T-helper 17 cell (primary cell): ENCODE measurements around the gene OR2S2. TPM values are rescaled to one million over a fixed set of nuclear protein-coding genes. Genes with fewer than 3 reads are reported as not detected.
A peak's percentile ranks its signal among the peaks of the same experiment; 100 is the strongest.

Source experiments
- ATAC-seq: fragments of 150-1000 bp; cut with Tn5 transposase; 2 replicates; pipeline ENCODE4 v1.10.0; 2021; ENCODE audit warnings: mild to moderate bottlenecking, moderate library complexity
- DNase-seq, 3 donors: peaks; one replicate each; pipeline versions ENCODE4 v3.0.0 to v3.0.0-alpha.2; 2020 to 2021
- H3K9me3 ChIP-seq: one replicate; pipeline ENCODE4 v1.7.0; 2013; ENCODE audit warnings: low read length, mild to moderate bottlenecking; ENCODE audit not compliant: control insufficient read depth, poor library complexity, severe bottlenecking
- H3K27ac Mint-ChIP-seq: one replicate; pipeline ENCODE4 v1.8.0; 2022; ENCODE audit warnings: mild to moderate bottlenecking, moderate library complexity, mixed read lengths
- H3K27me3 Mint-ChIP-seq: one replicate; pipeline ENCODE4 v1.8.0; 2022; ENCODE audit warnings: mixed read lengths
- H3K36me3 Mint-ChIP-seq: one replicate; pipeline ENCODE4 v1.8.0; 2022; ENCODE audit warnings: low read depth, mixed read lengths
- H3K4me1 Mint-ChIP-seq: one replicate; pipeline ENCODE4 v1.8.0; 2022; ENCODE audit warnings: mild to moderate bottlenecking, mixed read lengths
- H3K4me3 Mint-ChIP-seq: one replicate; pipeline ENCODE4 v1.8.0; 2022; ENCODE audit warnings: mild to moderate bottlenecking, moderate library complexity, mixed read lengths
- total RNA-seq, 4 donors: library from RNA in 2 of 4; stranded (reverse) in 2 of 4; gene quantifications; one replicate each; pipeline ENCODE4 v1.2.3 and lab custom pipeline; 2022 to 2026

OR2S2 gene
- total RNA-seq, 2 donors from 2014 or later = not detected

- Mint-ChIP-seq H3K4me3 (no peak overlapping the region), H3K36me3 (no peaks in the 10 kb centered on the region), H3K27ac (peak overlapping the region; percentile 96), H3K27me3 (no peaks in the 10 kb centered on the region), H3K4me1 (peaks cover 52% of the 10 kb centered on the region)
- DNase-seq (no peak), ATAC-seq (peak; percentile 20)
- no peaks in the 10 kb centered on the region for H3K9me3 ChIP-seq
These were observed 50.0 kb downstream of the OR2S2 start for GRCh38 chr9:35907711-35908503.

Other genes starting within 250 kb of the OR2S2 start
- gene TLN1, start 226.0 kb downstream of the OR2S2 start, total RNA-seq = 100 to 1,000 TPM; 259 to 617 TPM
- gene CREB3, start 225.5 kb downstream of the OR2S2 start, total RNA-seq = 10 to 100 TPM; 16.0 to 16.5 TPM
- gene GBA2, start 208.9 kb downstream of the OR2S2 start, total RNA-seq = 10 to 100 TPM; 28.6 to 28.7 TPM
- gene RGP1, start 208.9 kb downstream of the OR2S2 start, total RNA-seq = 10 to 100 TPM; 25.5 to 26.5 TPM
- not detected for gene MSMP, start 203.9 kb downstream of the OR2S2 start, total RNA-seq
- 1 to 10 TPM; 3.8 to 4.0 TPM for gene NPR2, start 166.6 kb downstream of the OR2S2 start, total RNA-seq
- under 1 TPM; 0.81 to 0.97 TPM for gene SPAG8, start 145.9 kb downstream of the OR2S2 start, total RNA-seq
- 10 to 100 TPM; 15.0 to 20.5 TPM for gene HINT2, start 143.1 kb downstream of the OR2S2 start, total RNA-seq
- gene FAM221B, start 129.4 kb downstream of the OR2S2 start, total RNA-seq = not detected
- 1 to 10 TPM; 4.5 to 7.1 TPM for gene TMEM8B, start 128.9 kb downstream of the OR2S2 start, total RNA-seq
- not detected for gene OR13J1, start 87.8 kb downstream of the OR2S2 start, total RNA-seq
- not detected for gene HRCT1, start 52.0 kb downstream of the OR2S2 start, total RNA-seq
- gene SPAAR, start 48.7 kb downstream of the OR2S2 start, total RNA-seq = not detected
- 1 to 10 TPM; 6.4 to 7.8 TPM for gene RECK, start 78.8 kb upstream of the OR2S2 start, total RNA-seq
- gene GLIPR2, start 178.6 kb upstream of the OR2S2 start, total RNA-seq = 10 to 100 TPM; 32.5 to 51.4 TPM
- gene CCIN, start 211.2 kb upstream of the OR2S2 start, total RNA-seq = 1 to 10 TPM in 1 of 2 donors, under 1 TPM in 1; 0.50 to 1.4 TPM
- 10 to 100 TPM; 30.3 to 43.4 TPM for gene CLTA, start 232.8 kb upstream of the OR2S2 start, total RNA-seq